GM23338 (cell line): ENCODE results near the gene RINL. TPM values are rescaled to one million over a fixed set of nuclear protein-coding genes. Genes with fewer than 3 reads are reported as not detected.
A peak's percentile ranks its signal among the peaks of the same experiment; 100 is the strongest.

ENCODE experiments used
- ATAC-seq: fragments of 200-7000 bp; cut with Tn5 transposase; 3 replicates; pipeline ENCODE4 v1.9.1; 2020
- DNase-seq: peaks from one replicate; pipeline ENCODE4 v3.0.0-alpha.2; 2015; ENCODE audit warnings: low spot score
- H2AFZ ChIP-seq: fragments of 200-600 bp; sonication (generic); 2 replicates; pipeline ENCODE4 v1.8.0; 2016; ENCODE audit warnings: antibody characterized with exemption, mild to moderate bottlenecking, moderate library complexity
- H3F3A ChIP-seq: fragments of 200-600 bp; sonication (generic); replicated peaks from 2 replicates; pipeline ENCODE4 v1.8.0; 2017; ENCODE audit warnings: antibody characterized with exemption, mixed run types, low read depth
- H3K27ac ChIP-seq: fragments of 200-600 bp; sonication (generic); 2 replicates; pipeline ENCODE4 v1.6.1; 2016; ENCODE audit warnings: low read depth
- H3K27me3 ChIP-seq: fragments of 200-600 bp; sonication (generic); 2 replicates; pipeline ENCODE4 v1.8.0; 2016; ENCODE audit warnings: mild to moderate bottlenecking, mixed run types, moderate library complexity; ENCODE audit not compliant: insufficient read depth
- H3K36me3 ChIP-seq: fragments of 200-600 bp; sonication (generic); 2 replicates; pipeline ENCODE4 v1.8.0; 2016; ENCODE audit warnings: mild to moderate bottlenecking; ENCODE audit not compliant: insufficient read depth
- H3K4me1 ChIP-seq: fragments of 200-600 bp; sonication (generic); 2 replicates; pipeline ENCODE4 v1.8.0; 2016; ENCODE audit warnings: mild to moderate bottlenecking, moderate library complexity; ENCODE audit not compliant: insufficient read depth
- H3K4me2 ChIP-seq: fragments of 200-600 bp; sonication (generic); 2 replicates; pipeline ENCODE4 v1.7.1; 2017; ENCODE audit warnings: mixed run types
- H3K4me3 ChIP-seq: fragments of 200-600 bp; sonication (generic); 2 replicates; pipeline ENCODE4 v1.6.1; 2016; ENCODE audit warnings: mixed run types
- H3K79me2 ChIP-seq: fragments of 200-600 bp; sonication (generic); replicated peaks from 2 replicates; pipeline ENCODE4 v1.8.0; 2017; ENCODE audit warnings: mild to moderate bottlenecking; ENCODE audit not compliant: insufficient read depth
- H3K9me2 ChIP-seq: fragments of 200-600 bp; sonication (generic); 2 replicates; pipeline ENCODE4 v1.8.0; 2017; ENCODE audit not compliant: insufficient read depth
- H4K20me1 ChIP-seq: fragments of 200-600 bp; sonication (generic); replicated peaks from 2 replicates; pipeline ENCODE4 v1.8.0; 2017; ENCODE audit warnings: mild to moderate bottlenecking; ENCODE audit not compliant: insufficient read depth
- H3K27ac Mint-ChIP-seq: 2 replicates; pipeline ENCODE4 v1.8.0; 2020; ENCODE audit warnings: inconsistent platforms, mild to moderate bottlenecking, moderate library complexity, mixed read lengths
- H3K27me3 Mint-ChIP-seq: 3 replicates; pipeline ENCODE4 v1.8.0; 2022; ENCODE audit warnings: low read depth, mild to moderate bottlenecking, moderate library complexity, mixed read lengths, inconsistent platforms; ENCODE audit not compliant: insufficient read depth, poor library complexity
- H3K36me3 Mint-ChIP-seq: 3 replicates; pipeline ENCODE4 v1.8.0; 2021; ENCODE audit warnings: low read depth, mild to moderate bottlenecking, inconsistent platforms, moderate library complexity, mixed read lengths
- H3K4me1 Mint-ChIP-seq: 3 replicates; pipeline ENCODE4 v1.8.0; 2020; ENCODE audit warnings: mild to moderate bottlenecking, inconsistent platforms, mixed read lengths
- H3K4me3 Mint-ChIP-seq: 3 replicates; pipeline ENCODE4 v1.8.0; 2021; ENCODE audit warnings: moderate library complexity, mild to moderate bottlenecking, inconsistent platforms, mixed read lengths
- H3K9me3 Mint-ChIP-seq: 3 replicates; pipeline ENCODE4 v1.8.0; 2020; ENCODE audit warnings: moderate library complexity, mild to moderate bottlenecking, inconsistent platforms, mixed read lengths
- CREB1 ChIP-seq: fragments of 250-450 bp; sonication (Bioruptor Pico); IDR thresholded peaks from 2 replicates; pipeline ENCODE4 v1.5.0; 2020; ENCODE audit warnings: low read depth, mild to moderate bottlenecking, moderate library complexity
- EZH2 ChIP-seq: fragments of 200-600 bp; sonication (generic); IDR thresholded peaks from one replicate; pipeline ENCODE4 v1.8.0; 2017; ENCODE audit warnings: antibody characterized with exemption, mild to moderate bottlenecking, low read depth; ENCODE audit not compliant: unreplicated experiment
- EZH2phosphoT487 ChIP-seq: fragments of 200-600 bp; sonication (generic); IDR thresholded peaks from one replicate; pipeline ENCODE4 v1.8.1; 2018; ENCODE audit warnings: antibody characterized with exemption; ENCODE audit not compliant: unreplicated experiment
- JUNB ChIP-seq: IDR thresholded peaks from one replicate; pipeline ENCODE4 v1.6.1; 2016; ENCODE audit warnings: antibody characterized with exemption; ENCODE audit not compliant: unreplicated experiment
- NANOG ChIP-seq: IDR thresholded peaks from 2 replicates; pipeline ENCODE4 v1.6.1; 2016; ENCODE audit warnings: antibody characterized with exemption, borderline replicate concordance
- STAT1 ChIP-seq: IDR thresholded peaks from one replicate; pipeline ENCODE4 v1.6.1; 2016; ENCODE audit warnings: antibody characterized with exemption; ENCODE audit not compliant: unreplicated experiment
- polyA plus RNA-seq: library from polyadenylated mRNA; unstranded; fragments of >200 nt; fragmentation: Nextera tagmentation; extraction: Ambion mirVana; gene quantifications from 2 replicates; pipeline ENCODE4 v1.2.1, GENCODE V29; 2016
- total RNA-seq: library from RNA; depleted of rRNA; stranded (reverse); fragments of >200 nt; shearing (Covaris generic); gene quantifications from 2 replicates; pipeline ENCODE4 v1.2.3, GENCODE V29; 2014
- TF ChIP-seq, protein P1 (sequence below): IDR thresholded peaks from one replicate; pipeline ENCODE4 v1.6.1; 2018; ENCODE audit warnings: antibody characterized with exemption; ENCODE audit not compliant: unreplicated experiment
- TF ChIP-seq, protein P2 (sequence below): IDR thresholded peaks from 2 replicates; pipeline ENCODE4 v1.6.1; 2016; ENCODE audit warnings: antibody characterized with exemption
- TF ChIP-seq, protein P3 (sequence below), 2 experiments: fragments of 200-600 bp in 1 of 2; sonication (generic) in 1 of 2; conservative IDR thresholded peaks; 2 replicates each; pipeline versions ENCODE4 v1.5.1 to v1.6.1; 2016 to 2017; ENCODE audit warnings: antibody characterized with exemption in 2 of 2, low read depth in 2 of 2, mild to moderate bottlenecking in 2 of 2, moderate library complexity in 1 of 2

RINL gene
- total and polyA plus RNA-seq, 2 experiments from 2014 or later: 11.2 to 21.4 TPM

DNA sequence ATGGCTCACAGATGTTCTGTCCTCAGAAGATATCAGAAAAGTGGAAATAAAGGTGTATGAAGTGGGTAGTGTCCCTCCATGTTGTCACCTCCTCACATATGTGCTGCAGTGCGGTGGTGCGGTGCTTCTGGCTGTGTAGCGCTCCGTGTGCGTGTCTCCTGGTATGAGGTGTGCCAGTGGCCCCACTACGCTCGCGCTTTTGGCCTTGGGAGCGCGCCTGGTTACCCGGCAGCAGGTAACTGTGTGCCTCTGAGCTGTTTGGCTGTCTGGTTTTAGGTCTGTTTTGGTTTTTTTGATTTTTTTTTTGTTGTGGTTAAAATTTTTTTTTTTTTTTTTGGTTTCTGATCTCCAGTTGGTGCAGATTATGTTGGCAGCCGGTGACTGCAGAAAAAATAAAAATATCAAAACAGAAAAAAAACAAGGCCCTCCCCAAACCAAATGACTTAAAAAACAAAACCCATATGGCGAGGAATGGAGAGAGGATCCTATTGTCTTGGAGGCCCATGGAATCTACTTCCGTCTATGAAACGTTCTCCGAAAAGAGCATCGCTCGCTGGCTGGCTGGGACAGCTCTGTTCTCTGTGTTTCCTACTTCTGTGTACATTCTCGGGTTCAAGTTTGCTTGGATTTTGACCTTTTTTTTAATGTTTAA lies 36.2 kb downstream of the RINL start (continued):
- TF ChIP-seq, protein P1, sequence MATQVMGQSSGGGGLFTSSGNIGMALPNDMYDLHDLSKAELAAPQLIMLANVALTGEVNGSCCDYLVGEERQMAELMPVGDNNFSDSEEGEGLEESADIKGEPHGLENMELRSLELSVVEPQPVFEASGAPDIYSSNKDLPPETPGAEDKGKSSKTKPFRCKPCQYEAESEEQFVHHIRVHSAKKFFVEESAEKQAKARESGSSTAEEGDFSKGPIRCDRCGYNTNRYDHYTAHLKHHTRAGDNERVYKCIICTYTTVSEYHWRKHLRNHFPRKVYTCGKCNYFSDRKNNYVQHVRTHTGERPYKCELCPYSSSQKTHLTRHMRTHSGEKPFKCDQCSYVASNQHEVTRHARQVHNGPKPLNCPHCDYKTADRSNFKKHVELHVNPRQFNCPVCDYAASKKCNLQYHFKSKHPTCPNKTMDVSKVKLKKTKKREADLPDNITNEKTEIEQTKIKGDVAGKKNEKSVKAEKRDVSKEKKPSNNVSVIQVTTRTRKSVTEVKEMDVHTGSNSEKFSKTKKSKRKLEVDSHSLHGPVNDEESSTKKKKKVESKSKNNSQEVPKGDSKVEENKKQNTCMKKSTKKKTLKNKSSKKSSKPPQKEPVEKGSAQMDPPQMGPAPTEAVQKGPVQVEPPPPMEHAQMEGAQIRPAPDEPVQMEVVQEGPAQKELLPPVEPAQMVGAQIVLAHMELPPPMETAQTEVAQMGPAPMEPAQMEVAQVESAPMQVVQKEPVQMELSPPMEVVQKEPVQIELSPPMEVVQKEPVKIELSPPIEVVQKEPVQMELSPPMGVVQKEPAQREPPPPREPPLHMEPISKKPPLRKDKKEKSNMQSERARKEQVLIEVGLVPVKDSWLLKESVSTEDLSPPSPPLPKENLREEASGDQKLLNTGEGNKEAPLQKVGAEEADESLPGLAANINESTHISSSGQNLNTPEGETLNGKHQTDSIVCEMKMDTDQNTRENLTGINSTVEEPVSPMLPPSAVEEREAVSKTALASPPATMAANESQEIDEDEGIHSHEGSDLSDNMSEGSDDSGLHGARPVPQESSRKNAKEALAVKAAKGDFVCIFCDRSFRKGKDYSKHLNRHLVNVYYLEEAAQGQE: no peak
- TF ChIP-seq CREB1: no peak
- TF ChIP-seq, protein P2, sequence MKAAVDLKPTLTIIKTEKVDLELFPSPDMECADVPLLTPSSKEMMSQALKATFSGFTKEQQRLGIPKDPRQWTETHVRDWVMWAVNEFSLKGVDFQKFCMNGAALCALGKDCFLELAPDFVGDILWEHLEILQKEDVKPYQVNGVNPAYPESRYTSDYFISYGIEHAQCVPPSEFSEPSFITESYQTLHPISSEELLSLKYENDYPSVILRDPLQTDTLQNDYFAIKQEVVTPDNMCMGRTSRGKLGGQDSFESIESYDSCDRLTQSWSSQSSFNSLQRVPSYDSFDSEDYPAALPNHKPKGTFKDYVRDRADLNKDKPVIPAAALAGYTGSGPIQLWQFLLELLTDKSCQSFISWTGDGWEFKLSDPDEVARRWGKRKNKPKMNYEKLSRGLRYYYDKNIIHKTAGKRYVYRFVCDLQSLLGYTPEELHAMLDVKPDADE: no peak

DNA sequence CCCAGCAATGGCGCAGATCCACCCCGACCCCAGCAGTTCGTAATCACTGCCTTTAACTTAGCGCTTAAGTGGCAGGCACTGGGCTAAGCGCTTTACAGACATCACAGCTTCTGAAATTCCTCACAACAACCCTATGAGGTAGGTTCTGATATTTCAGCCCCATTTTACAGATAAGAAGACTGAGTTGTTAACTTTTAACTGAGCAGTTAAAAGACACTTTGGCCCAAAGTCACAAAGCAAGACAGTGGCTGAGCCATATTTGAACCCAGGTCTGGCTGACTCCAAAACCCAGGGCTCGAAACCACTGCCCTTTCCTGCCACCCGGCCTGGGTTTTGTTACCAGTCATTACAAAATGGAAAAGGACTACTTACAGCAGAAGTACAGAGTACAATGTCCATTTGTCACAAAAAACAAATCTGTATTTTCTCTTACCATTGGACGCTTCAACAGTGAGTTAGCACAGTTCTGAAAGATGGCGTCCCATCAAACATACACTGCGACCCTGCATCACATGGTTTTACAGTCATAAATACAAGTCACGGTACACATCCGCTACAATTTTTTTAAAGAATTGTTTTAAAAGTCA lies 36.8 kb downstream of the RINL start:
- Histone ChIP-seq H4K20me1 (peaks cover 58% of the 10 kb centered on the region), H3K4me1 (no peaks in the 10 kb centered on the region), H3K9me2 (no peaks in the 10 kb centered on the region), H3K79me2 (peaks cover 53% of the 10 kb centered on the region), H3K4me2 (no peak overlapping the region), H3K4me3 (no peak overlapping the region), H3K27ac (peak overlapping the region; percentile 69; the same call in 1 of the 2 replicates), H2AFZ (no peak overlapping the region), H3K27me3 (no peaks in the 10 kb centered on the region), H3F3A (peaks cover 86% of the 10 kb centered on the region), H3K36me3 (peaks cover 92% of the 10 kb centered on the region)
- Mint-ChIP-seq H3K4me3 (no peak overlapping the region), H3K27me3 (peaks cover 20% of the 10 kb centered on the region), H3K36me3 (peaks cover 100% of the 10 kb centered on the region), H3K4me1 (peaks cover 11% of the 10 kb centered on the region; the same call in 2 of the 3 replicates), H3K9me3 (no peaks in the 10 kb centered on the region), H3K27ac (no peak overlapping the region)
- DNase-seq (no peak), ATAC-seq (no peak)
- TF ChIP-seq STAT1 (no peak), NANOG (no peak), EZH2phosphoT487 (no peak), EZH2 (no peak), JUNB (no peak)
- TF ChIP-seq, protein P1: no peak
- TF ChIP-seq, protein P3, sequence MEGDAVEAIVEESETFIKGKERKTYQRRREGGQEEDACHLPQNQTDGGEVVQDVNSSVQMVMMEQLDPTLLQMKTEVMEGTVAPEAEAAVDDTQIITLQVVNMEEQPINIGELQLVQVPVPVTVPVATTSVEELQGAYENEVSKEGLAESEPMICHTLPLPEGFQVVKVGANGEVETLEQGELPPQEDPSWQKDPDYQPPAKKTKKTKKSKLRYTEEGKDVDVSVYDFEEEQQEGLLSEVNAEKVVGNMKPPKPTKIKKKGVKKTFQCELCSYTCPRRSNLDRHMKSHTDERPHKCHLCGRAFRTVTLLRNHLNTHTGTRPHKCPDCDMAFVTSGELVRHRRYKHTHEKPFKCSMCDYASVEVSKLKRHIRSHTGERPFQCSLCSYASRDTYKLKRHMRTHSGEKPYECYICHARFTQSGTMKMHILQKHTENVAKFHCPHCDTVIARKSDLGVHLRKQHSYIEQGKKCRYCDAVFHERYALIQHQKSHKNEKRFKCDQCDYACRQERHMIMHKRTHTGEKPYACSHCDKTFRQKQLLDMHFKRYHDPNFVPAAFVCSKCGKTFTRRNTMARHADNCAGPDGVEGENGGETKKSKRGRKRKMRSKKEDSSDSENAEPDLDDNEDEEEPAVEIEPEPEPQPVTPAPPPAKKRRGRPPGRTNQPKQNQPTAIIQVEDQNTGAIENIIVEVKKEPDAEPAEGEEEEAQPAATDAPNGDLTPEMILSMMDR (conservative IDR thresholded peaks at IDR 0.05; ENCODE audit: low read depth in 2 of 2): no peak
